WTC11 (cell line): ENCODE measurements around the gene GAL3ST2. TPM values are rescaled to one million over a fixed set of nuclear protein-coding genes. Genes with fewer than 3 reads are reported as not detected.

Source experiments
- ATAC-seq: fragments of 200-7000 bp; cut with Tn5 transposase; 2 replicates; pipeline ENCODE4 v1.10.0; 2021; ENCODE audit warnings: mild to moderate bottlenecking, moderate library complexity
- CTCF ChIA-PET: fragments of 300-600 bp; sonication (Branson Sonifier 250); formaldehyde crosslinking; loops from one replicate; lab custom pipeline; 2021; ENCODE audit warnings: antibody characterized with exemption; lab: Charles Lee
- POLR2A ChIA-PET: fragments of 350-600 bp; sonication (Branson Sonifier 250); formaldehyde crosslinking; loops from one replicate; lab custom pipeline; 2021; ENCODE audit warnings: antibody characterized with exemption; lab: Charles Lee
- DNase-seq: peaks from one replicate; pipeline ENCODE4 v3.0.0; 2021; ENCODE audit warnings: low spot score
- H3K27ac Mint-ChIP-seq: 2 replicates; pipeline ENCODE4 v1.8.0; 2021; ENCODE audit warnings: mixed read lengths
- H3K27me3 Mint-ChIP-seq: 2 replicates; pipeline ENCODE4 v1.8.0; 2021; ENCODE audit warnings: low read depth, mild to moderate bottlenecking, moderate library complexity, mixed read lengths
- H3K36me3 Mint-ChIP-seq: 2 replicates; pipeline ENCODE4 v1.8.0; 2021; ENCODE audit warnings: mixed read lengths
- H3K4me1 Mint-ChIP-seq: 2 replicates; pipeline ENCODE4 v1.8.0; 2022; ENCODE audit warnings: mixed read lengths
- H3K4me3 Mint-ChIP-seq: 2 replicates; pipeline ENCODE4 v1.8.0; 2021; ENCODE audit warnings: mild to moderate bottlenecking, moderate library complexity, mixed read lengths
- H3K9me3 Mint-ChIP-seq: 2 replicates; pipeline ENCODE4 v1.8.0; 2021; ENCODE audit warnings: mixed read lengths
- AR ChIP-seq: fragments of 250-450 bp; sonication (Bioruptor Pico); IDR thresholded peaks from 2 replicates; pipeline ENCODE4 v1.9.0; 2021; ENCODE audit warnings: mild to moderate bottlenecking
- ARID4B ChIP-seq: sonication (generic); formaldehyde crosslinking; IDR thresholded peaks from 2 replicates; pipeline ENCODE4 v1.8.0; 2023; ENCODE audit warnings: missing genetic modification reagents, mild to moderate bottlenecking, borderline replicate concordance
- CREM ChIP-seq: sonication (generic); formaldehyde crosslinking; IDR thresholded peaks from 2 replicates; pipeline ENCODE4 v1.8.1; 2022; ENCODE audit warnings: mild to moderate bottlenecking, missing genetic modification reagents, moderate library complexity
- CTCF ChIP-seq: fragments of 200-600 bp; IDR thresholded peaks from 2 replicates; pipeline ENCODE4 v1.8.0; 2022; ENCODE audit warnings: antibody characterized with exemption
- E2F1 ChIP-seq: sonication (generic); formaldehyde crosslinking; IDR thresholded peaks from 2 replicates; pipeline ENCODE4 v1.8.0; 2022; ENCODE audit warnings: mild to moderate bottlenecking, missing genetic modification reagents
- ERG ChIP-seq: fragments of 250-450 bp; sonication (Bioruptor Pico); IDR thresholded peaks from 2 replicates; pipeline ENCODE4 v1.8.0; 2021; ENCODE audit warnings: mild to moderate bottlenecking
- HMGA2 ChIP-seq: fragments of 250-450 bp; sonication (Bioruptor Pico); IDR thresholded peaks from 2 replicates; pipeline ENCODE4 v1.4.0; 2021; ENCODE audit warnings: mild to moderate bottlenecking, moderate library complexity
- HMGXB4 ChIP-seq: sonication (generic); formaldehyde crosslinking; IDR thresholded peaks from 2 replicates; pipeline ENCODE4 v1.8.1; 2023; ENCODE audit warnings: mild to moderate bottlenecking, moderate library complexity, missing genetic modification reagents
- JAZF1 ChIP-seq: fragments of 250-450 bp; sonication (Bioruptor Pico); IDR thresholded peaks from 2 replicates; pipeline ENCODE4 v1.9.0; 2021; ENCODE audit warnings: moderate library complexity, mild to moderate bottlenecking, inconsistent platforms
- KAT7 ChIP-seq: sonication (generic); formaldehyde crosslinking; IDR thresholded peaks from 2 replicates; pipeline ENCODE4 v1.8.1; 2023; ENCODE audit warnings: missing genetic modification reagents, mild to moderate bottlenecking, borderline replicate concordance
- MYBL2 ChIP-seq: sonication (generic); formaldehyde crosslinking; IDR thresholded peaks from 2 replicates; pipeline ENCODE4 v1.8.1; 2023; ENCODE audit warnings: mild to moderate bottlenecking, moderate library complexity, missing genetic modification reagents
- PRRX2 ChIP-seq: fragments of 250-450 bp; sonication (Bioruptor Pico); IDR thresholded peaks from 2 replicates; pipeline ENCODE4 v1.8.0; 2021; ENCODE audit warnings: mild to moderate bottlenecking
- STAT6 ChIP-seq: sonication (generic); formaldehyde crosslinking; conservative IDR thresholded peaks from 2 replicates; pipeline ENCODE4 v1.8.1; 2023; ENCODE audit warnings: mild to moderate bottlenecking, low read depth, missing genetic modification reagents, moderate library complexity
- ZBTB21 ChIP-seq: sonication (generic); formaldehyde crosslinking; IDR thresholded peaks from 2 replicates; pipeline ENCODE4 v1.8.1; 2023; ENCODE audit warnings: mild to moderate bottlenecking, missing genetic modification reagents, borderline replicate concordance
- ZMAT4 ChIP-seq: fragments of 250-450 bp; sonication (Bioruptor Pico); IDR thresholded peaks from 2 replicates; pipeline ENCODE4 v1.9.0; 2021; ENCODE audit warnings: mild to moderate bottlenecking
- ZNF396 ChIP-seq: fragments of 250-450 bp; sonication (Bioruptor Pico); IDR thresholded peaks from 2 replicates; pipeline ENCODE4 v1.8.0; 2021; ENCODE audit warnings: mild to moderate bottlenecking, moderate library complexity, borderline replicate concordance
- total RNA-seq: library from RNA; stranded (reverse); gene quantifications from 3 replicates; pipeline ENCODE4 v1.2.3, GENCODE V29; 2021

The GAL3ST2 gene
- total RNA-seq, 1 experiment from 2014 or later, result 0.98 TPM

- TF ChIP-seq ERG (CRISPR knock-in tag) (no peak), ZNF396 (CRISPR knock-in tag) (no peak), KAT7 (CRISPR knock-in tag) (no peak), CREM (no peak), MYBL2 (CRISPR knock-in tag) (no peak)
- TF ChIP-seq, all 79 proteins: peak for 0
These were observed 21.5 kb downstream of the GAL3ST2 start (continued) for GRCh38 chr2:241798081-241798630.

- peaks cover 3% of the 10 kb centered on the region for H3K4me1 Mint-ChIP-seq
- ChIA-PET POLR2A (no interaction called here), CTCF (no interaction called here)
- H3K4me3 Mint-ChIP-seq, result no peak overlapping the region
- no peaks in the 10 kb centered on the region for H3K9me3 Mint-ChIP-seq
- H3K27me3 Mint-ChIP-seq, result peaks cover 11% of the 10 kb centered on the region
- DNase-seq (no peak), ATAC-seq (no peak)
- H3K36me3 Mint-ChIP-seq, result no peaks in the 10 kb centered on the region
- H3K27ac Mint-ChIP-seq, result no peak overlapping the region
- no peak for TF ChIP-seq ZMAT4 (CRISPR knock-in tag)
- no peak for TF ChIP-seq HMGXB4 (CRISPR knock-in tag)
- no peak for TF ChIP-seq HMGA2 (CRISPR knock-in tag)
- TF ChIP-seq AR (CRISPR knock-in tag), result no peak
- TF ChIP-seq ZBTB21 (CRISPR knock-in tag), result no peak
- no peak for TF ChIP-seq ARID4B (CRISPR knock-in tag)
- TF ChIP-seq E2F1 (CRISPR knock-in tag), result no peak
- no peak for TF ChIP-seq STAT6 (CRISPR knock-in tag)
- no peak for TF ChIP-seq CTCF
- no peak for TF ChIP-seq JAZF1 (CRISPR knock-in tag)
- TF ChIP-seq PRRX2, result no peak
These were observed 22.3 kb downstream of the GAL3ST2 start for GRCh38 chr2:241798631-241799521.
